AG09309 (cell line): ENCODE data around the gene TMEM117.
"Not testable (repeated sequence)": the region's sequence is repeated elsewhere in the genome, so short reads cannot be mapped to it uniquely, and the experiment has no call there.

Experiments
- DNase-seq: peaks from one replicate; pipeline ENCODE4 v3.0.0-alpha.2; 2010; ENCODE audit warnings: low read depth
- H3K4me3 ChIP-seq: 2 replicates; pipeline ENCODE4 v1.5.1; 2011; ENCODE audit warnings: mild to moderate bottlenecking, low read depth, low read length, moderate library complexity; ENCODE audit not compliant: control insufficient read depth
- TF ChIP-seq, protein P1 (sequence below): IDR thresholded peaks from 2 replicates; pipeline ENCODE4 v1.5.1; 2011; ENCODE audit warnings: mild to moderate bottlenecking, low read depth, low read length, inconsistent platforms; ENCODE audit not compliant: insufficient read depth, control insufficient read depth; ENCODE audit errors: missing control alignments

The TMEM117 gene

DNA sequence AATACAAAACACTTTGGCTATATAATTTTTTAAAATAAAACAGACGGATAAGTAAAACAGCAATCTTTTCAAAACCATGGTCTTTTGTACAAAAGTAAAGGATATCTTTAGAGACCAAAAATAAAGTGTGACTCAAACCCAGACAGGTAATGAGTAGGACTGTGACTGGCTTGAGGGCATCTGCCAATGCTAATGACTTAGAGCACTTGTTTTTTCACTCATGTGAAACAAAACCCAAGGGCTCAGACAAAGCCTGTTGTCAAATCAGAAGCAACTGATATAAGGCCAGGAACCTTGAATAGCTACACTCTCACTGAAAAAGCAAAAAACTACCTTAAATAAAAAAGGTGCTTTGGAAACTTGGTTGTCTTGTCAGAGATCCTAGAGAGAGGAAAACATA, 357.4 kb downstream of the TMEM117 start:
- DNase-seq, result no peak
- H3K4me3 ChIP-seq, result no peak overlapping the region

GRCh38 chr12:44195719-44196118, 359.8 kb downstream of the TMEM117 start:
- not testable (repeated sequence) for H3K4me3 ChIP-seq, DNase-seq

More for the DNA sequence above, 357.4 kb downstream of the TMEM117 start:
- TF ChIP-seq, protein P1, sequence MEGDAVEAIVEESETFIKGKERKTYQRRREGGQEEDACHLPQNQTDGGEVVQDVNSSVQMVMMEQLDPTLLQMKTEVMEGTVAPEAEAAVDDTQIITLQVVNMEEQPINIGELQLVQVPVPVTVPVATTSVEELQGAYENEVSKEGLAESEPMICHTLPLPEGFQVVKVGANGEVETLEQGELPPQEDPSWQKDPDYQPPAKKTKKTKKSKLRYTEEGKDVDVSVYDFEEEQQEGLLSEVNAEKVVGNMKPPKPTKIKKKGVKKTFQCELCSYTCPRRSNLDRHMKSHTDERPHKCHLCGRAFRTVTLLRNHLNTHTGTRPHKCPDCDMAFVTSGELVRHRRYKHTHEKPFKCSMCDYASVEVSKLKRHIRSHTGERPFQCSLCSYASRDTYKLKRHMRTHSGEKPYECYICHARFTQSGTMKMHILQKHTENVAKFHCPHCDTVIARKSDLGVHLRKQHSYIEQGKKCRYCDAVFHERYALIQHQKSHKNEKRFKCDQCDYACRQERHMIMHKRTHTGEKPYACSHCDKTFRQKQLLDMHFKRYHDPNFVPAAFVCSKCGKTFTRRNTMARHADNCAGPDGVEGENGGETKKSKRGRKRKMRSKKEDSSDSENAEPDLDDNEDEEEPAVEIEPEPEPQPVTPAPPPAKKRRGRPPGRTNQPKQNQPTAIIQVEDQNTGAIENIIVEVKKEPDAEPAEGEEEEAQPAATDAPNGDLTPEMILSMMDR, result no peak

- H3K4me3 ChIP-seq, result no peak overlapping the region
- TF ChIP-seq, protein P1, result no peak
- DNase-seq, result no peak
Observed at GRCh38 chr12:44206045-44206444, 370.2 kb downstream of the TMEM117 start.

GRCh38 chr12:44217146-44217883, 381.4 kb downstream of the TMEM117 start:
- TF ChIP-seq, protein P1, result no peak
- DNase-seq, result no peak
- no peak overlapping the region for H3K4me3 ChIP-seq

GRCh38 chr12:44223736-44224135, 387.9 kb downstream of the TMEM117 start:
- no peak for DNase-seq
- H3K4me3 ChIP-seq, result no peak overlapping the region
- TF ChIP-seq, protein P1, result no peak

GRCh38 chr12:44224399-44225148, 388.7 kb downstream of the TMEM117 start:
- DNase-seq, result no peak
- H3K4me3 ChIP-seq, result no peak overlapping the region
- TF ChIP-seq, protein P1, result no peak

DNA sequence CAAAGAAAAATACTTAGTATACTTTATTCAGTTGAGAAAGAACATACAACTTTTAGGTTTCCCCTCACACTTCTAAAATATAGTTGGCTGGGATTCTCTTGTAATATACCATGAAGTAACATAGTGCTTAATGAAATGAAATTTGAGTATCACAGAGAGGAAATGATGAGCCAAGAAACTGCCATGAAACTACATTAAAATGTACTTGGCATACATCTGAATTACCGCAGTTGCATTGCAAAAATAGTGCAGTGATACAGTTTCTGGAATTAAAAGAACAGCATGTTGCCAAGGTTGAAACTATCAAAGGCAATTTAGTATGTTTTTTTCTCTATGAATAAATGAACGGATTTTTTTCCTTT, 389.2 kb downstream of the TMEM117 start:
- H3K4me3 ChIP-seq, result no peak overlapping the region
- TF ChIP-seq, protein P1, result no peak
- DNase-seq, result no peak
